HEK293 (cell line): Measurements from ENCODE around the gene ADAMTS2.

ENCODE experiments used
- MYNN ChIP-seq: fragments of 450-650 bp; formaldehyde crosslinking; IDR thresholded peaks from 2 replicates; pipeline ENCODE4 v1.5.1; 2016; ENCODE audit warnings: missing biosample characterization, missing genetic modification characterization, borderline replicate concordance
- SP2 ChIP-seq: fragments of 450-650 bp; formaldehyde crosslinking; IDR thresholded peaks from 2 replicates; pipeline ENCODE4 v1.5.1; 2016; ENCODE audit warnings: missing biosample characterization, missing genetic modification characterization
- ZIC2 ChIP-seq: fragments of 450-650 bp; formaldehyde crosslinking; IDR thresholded peaks from 2 replicates; pipeline ENCODE4 v1.5.1; 2016; ENCODE audit warnings: missing biosample characterization, missing genetic modification characterization
- ZNF132 ChIP-seq: fragments of 450-650 bp; formaldehyde crosslinking; IDR thresholded peaks from 2 replicates; pipeline ENCODE4 v1.5.1; 2017; ENCODE audit warnings: missing biosample characterization, missing genetic modification characterization, borderline replicate concordance
- ZNF623 ChIP-seq: fragments of 450-650 bp; formaldehyde crosslinking; IDR thresholded peaks from 2 replicates; pipeline ENCODE4 v1.5.1; 2016; ENCODE audit warnings: missing biosample characterization, missing genetic modification characterization
- ZNF76 ChIP-seq: fragments of 450-650 bp; formaldehyde crosslinking; IDR thresholded peaks from 2 replicates; pipeline ENCODE4; 2016; ENCODE audit warnings: low read depth, missing biosample characterization, missing genetic modification characterization, borderline replicate concordance
- ZNF768 ChIP-seq: fragments of 450-650 bp; formaldehyde crosslinking; IDR thresholded peaks from 2 replicates; pipeline ENCODE4 v1.5.1; 2018; ENCODE audit warnings: missing biosample characterization, mild to moderate bottlenecking, missing genetic modification characterization
- ZNF792 ChIP-seq: fragments of 450-650 bp; formaldehyde crosslinking; IDR thresholded peaks from 2 replicates; pipeline ENCODE4 v1.5.1; 2016; ENCODE audit warnings: missing biosample characterization, missing genetic modification characterization
- ZSCAN23 ChIP-seq: fragments of 450-650 bp; formaldehyde crosslinking; IDR thresholded peaks from 2 replicates; pipeline ENCODE4 v1.5.1; 2016; ENCODE audit warnings: missing biosample characterization, missing genetic modification characterization
- TF ChIP-seq, protein P1 (sequence below): fragments of 450-650 bp; formaldehyde crosslinking; IDR thresholded peaks from 2 replicates; pipeline ENCODE4 v1.5.1; 2016; ENCODE audit warnings: missing biosample characterization, missing genetic modification characterization
- TF ChIP-seq, protein P2 (sequence below): sonication (generic); formaldehyde crosslinking; IDR thresholded peaks from 2 replicates; pipeline ENCODE4 v1.8.1; 2022; ENCODE audit warnings: mild to moderate bottlenecking, moderate library complexity, missing genetic modification reagents
- TF ChIP-seq, protein P3 (sequence below): fragments of 450-650 bp; formaldehyde crosslinking; IDR thresholded peaks from 2 replicates; pipeline ENCODE4 v1.5.1; 2016; ENCODE audit warnings: missing biosample characterization, missing genetic modification characterization
- TF ChIP-seq, protein P4 (sequence below): fragments of 450-650 bp; formaldehyde crosslinking; IDR thresholded peaks from 2 replicates; pipeline ENCODE4 v1.5.1; 2016; ENCODE audit warnings: missing biosample characterization, missing genetic modification characterization

DNA sequence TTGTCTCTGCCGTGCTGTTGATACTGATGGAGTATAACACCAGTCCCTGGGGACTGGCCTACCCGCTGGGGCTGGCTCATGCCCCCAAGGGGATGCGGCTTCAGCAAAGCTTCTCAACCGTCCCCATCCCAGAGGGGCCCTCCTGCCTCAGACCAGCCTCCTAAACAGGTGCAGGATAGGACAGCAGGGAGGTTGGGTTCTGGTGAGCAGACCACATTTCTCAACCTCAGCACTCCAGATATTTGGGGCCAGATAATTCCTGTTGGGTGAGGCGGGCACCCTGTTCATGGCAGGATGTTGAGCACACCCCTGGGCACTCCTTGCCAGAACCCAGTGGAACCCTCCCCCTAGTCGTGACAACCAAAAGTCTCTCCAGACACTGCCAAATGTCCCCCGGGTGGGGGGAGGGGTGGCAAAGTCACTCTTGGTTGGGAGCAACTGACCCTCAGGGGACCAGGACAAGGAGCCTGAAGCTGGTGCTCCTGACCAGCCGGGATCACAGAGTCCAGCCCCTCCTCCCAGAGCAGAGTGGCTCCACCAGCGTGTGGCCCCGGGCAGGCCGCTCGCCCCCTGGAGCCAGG, 177.3 kb downstream of the ADAMTS2 start:
- TF ChIP-seq ZNF768 (no peak), SP2 (tag by site-specific recombination) (no peak), ZNF623 (no peak), ZIC2 (tag by site-specific recombination) (no peak), ZNF76 (no peak), MYNN (tag by site-specific recombination) (no peak), ZNF132 (tag by site-specific recombination) (no peak), ZSCAN23 (tag by site-specific recombination) (no peak), ZNF792 (no peak)
- TF ChIP-seq, protein P1, sequence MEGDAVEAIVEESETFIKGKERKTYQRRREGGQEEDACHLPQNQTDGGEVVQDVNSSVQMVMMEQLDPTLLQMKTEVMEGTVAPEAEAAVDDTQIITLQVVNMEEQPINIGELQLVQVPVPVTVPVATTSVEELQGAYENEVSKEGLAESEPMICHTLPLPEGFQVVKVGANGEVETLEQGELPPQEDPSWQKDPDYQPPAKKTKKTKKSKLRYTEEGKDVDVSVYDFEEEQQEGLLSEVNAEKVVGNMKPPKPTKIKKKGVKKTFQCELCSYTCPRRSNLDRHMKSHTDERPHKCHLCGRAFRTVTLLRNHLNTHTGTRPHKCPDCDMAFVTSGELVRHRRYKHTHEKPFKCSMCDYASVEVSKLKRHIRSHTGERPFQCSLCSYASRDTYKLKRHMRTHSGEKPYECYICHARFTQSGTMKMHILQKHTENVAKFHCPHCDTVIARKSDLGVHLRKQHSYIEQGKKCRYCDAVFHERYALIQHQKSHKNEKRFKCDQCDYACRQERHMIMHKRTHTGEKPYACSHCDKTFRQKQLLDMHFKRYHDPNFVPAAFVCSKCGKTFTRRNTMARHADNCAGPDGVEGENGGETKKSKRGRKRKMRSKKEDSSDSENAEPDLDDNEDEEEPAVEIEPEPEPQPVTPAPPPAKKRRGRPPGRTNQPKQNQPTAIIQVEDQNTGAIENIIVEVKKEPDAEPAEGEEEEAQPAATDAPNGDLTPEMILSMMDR (tag by site-specific recombination) = no peak
- TF ChIP-seq, protein P2, sequence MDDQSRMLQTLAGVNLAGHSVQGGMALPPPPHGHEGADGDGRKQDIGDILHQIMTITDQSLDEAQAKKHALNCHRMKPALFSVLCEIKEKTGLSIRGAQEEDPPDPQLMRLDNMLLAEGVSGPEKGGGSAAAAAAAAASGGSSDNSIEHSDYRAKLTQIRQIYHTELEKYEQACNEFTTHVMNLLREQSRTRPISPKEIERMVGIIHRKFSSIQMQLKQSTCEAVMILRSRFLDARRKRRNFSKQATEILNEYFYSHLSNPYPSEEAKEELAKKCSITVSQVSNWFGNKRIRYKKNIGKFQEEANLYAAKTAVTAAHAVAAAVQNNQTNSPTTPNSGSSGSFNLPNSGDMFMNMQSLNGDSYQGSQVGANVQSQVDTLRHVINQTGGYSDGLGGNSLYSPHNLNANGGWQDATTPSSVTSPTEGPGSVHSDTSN (CRISPR knock-in tag) = no peak
- TF ChIP-seq, protein P3, sequence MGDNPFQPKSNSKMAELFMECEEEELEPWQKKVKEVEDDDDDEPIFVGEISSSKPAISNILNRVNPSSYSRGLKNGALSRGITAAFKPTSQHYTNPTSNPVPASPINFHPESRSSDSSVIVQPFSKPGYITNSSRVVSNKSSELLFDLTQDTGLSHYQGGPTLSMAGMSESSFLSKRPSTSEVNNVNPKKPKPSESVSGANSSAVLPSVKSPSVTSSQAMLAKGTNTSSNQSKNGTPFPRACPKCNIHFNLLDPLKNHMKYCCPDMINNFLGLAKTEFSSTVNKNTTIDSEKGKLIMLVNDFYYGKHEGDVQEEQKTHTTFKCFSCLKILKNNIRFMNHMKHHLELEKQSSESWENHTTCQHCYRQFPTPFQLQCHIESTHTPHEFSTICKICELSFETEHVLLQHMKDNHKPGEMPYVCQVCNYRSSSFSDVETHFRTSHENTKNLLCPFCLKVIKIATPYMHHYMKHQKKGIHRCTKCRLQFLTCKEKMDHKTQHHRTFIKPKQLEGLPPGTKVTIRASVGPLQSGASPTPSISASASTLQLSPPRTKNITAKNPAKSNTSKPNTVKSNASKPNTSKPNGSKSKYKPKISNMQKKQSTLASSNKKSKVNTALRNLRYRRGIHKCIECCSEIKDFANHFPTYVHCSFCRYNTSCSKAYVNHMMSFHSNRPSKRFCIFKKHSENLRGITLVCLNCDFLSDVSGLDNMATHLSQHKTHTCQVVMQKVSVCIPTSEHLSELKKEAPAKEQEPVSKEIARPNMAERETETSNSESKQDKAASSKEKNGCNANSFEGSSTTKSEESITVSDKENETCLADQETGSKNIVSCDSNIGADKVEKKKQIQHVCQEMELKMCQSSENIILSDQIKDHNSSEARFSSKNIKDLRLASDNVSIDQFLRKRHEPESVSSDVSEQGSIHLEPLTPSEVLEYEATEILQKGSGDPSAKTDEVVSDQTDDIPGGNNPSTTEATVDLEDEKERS = no peak
- TF ChIP-seq, protein P4, sequence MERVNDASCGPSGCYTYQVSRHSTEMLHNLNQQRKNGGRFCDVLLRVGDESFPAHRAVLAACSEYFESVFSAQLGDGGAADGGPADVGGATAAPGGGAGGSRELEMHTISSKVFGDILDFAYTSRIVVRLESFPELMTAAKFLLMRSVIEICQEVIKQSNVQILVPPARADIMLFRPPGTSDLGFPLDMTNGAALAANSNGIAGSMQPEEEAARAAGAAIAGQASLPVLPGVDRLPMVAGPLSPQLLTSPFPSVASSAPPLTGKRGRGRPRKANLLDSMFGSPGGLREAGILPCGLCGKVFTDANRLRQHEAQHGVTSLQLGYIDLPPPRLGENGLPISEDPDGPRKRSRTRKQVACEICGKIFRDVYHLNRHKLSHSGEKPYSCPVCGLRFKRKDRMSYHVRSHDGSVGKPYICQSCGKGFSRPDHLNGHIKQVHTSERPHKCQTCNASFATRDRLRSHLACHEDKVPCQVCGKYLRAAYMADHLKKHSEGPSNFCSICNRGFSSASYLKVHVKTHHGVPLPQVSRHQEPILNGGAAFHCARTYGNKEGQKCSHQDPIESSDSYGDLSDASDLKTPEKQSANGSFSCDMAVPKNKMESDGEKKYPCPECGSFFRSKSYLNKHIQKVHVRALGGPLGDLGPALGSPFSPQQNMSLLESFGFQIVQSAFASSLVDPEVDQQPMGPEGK (tag by site-specific recombination) = no peak
